CD4-positive, CD25-positive, alpha-beta regulatory T cell (primary cell): ENCODE measurements around the gene DRP2. TPM values are rescaled to one million over a fixed set of nuclear protein-coding genes. Genes with fewer than 3 reads are reported as not detected.
"Not testable (repeated sequence)": the region's sequence is repeated elsewhere in the genome, so short reads cannot be mapped to it uniquely, and the experiment has no call there.

Experiments
- ATAC-seq, 2 donors: fragments of 150-1000 bp; cut with Tn5 transposase; one replicate each; pipeline ENCODE4 v1.10.0; 2021; ENCODE audit warnings: low read depth in 2 of 2, moderate number of reproducible peaks in 2 of 2, moderate library complexity in 1 of 2
- DNase-seq, 3 donors: peaks; one replicate each; pipeline versions ENCODE4 v3.0.0 to v3.0.0-alpha.2; 2012 to 2022; ENCODE audit warnings: mixed read lengths in 1 of 3
- H3K27ac ChIP-seq: one replicate; pipeline ENCODE4 v1.7.0; 2013; ENCODE audit warnings: mild to moderate bottlenecking, low read length; ENCODE audit not compliant: insufficient read depth, poor library complexity, severe bottlenecking
- H3K27me3 ChIP-seq: one replicate; pipeline ENCODE4 v1.7.0; 2013; ENCODE audit warnings: low read length; ENCODE audit not compliant: control insufficient read depth, insufficient read depth
- H3K36me3 ChIP-seq: one replicate; pipeline ENCODE4 v1.7.0; 2013; ENCODE audit warnings: mild to moderate bottlenecking, low read length, moderate library complexity; ENCODE audit not compliant: control insufficient read depth, insufficient read depth
- H3K4me1 ChIP-seq: 2 replicates; pipeline ENCODE4 v1.7.0; 2013; ENCODE audit warnings: mild to moderate bottlenecking, low read length; ENCODE audit not compliant: insufficient read depth, control insufficient read depth, poor library complexity, severe bottlenecking
- H3K4me3 ChIP-seq: one replicate; pipeline ENCODE4 v1.7.0; 2013; ENCODE audit warnings: low read depth, mild to moderate bottlenecking, low read length, moderate library complexity
- H3K9me3 ChIP-seq, 2 experiments: 1 replicate in 1 of 2; 2 replicates in 1 of 2; pipeline ENCODE4 v1.7.0; 2013; ENCODE audit warnings: low read length in 2 of 2, mild to moderate bottlenecking in 1 of 2, moderate library complexity in 1 of 2; ENCODE audit not compliant: control insufficient read depth in 2 of 2
- H3K27ac Mint-ChIP-seq, 3 donors: one replicate each; pipeline ENCODE4 v1.8.0; 2020 to 2022; ENCODE audit warnings: mild to moderate bottlenecking in 3 of 3, mixed read lengths in 3 of 3, moderate library complexity in 2 of 3
- H3K27me3 Mint-ChIP-seq: one replicate; pipeline ENCODE4 v1.8.0; 2022; ENCODE audit warnings: mild to moderate bottlenecking, mixed read lengths
- H3K36me3 Mint-ChIP-seq: one replicate; pipeline ENCODE4 v1.8.0; 2020; ENCODE audit warnings: mixed read lengths
- H3K4me1 Mint-ChIP-seq, 4 donors: one replicate each; pipeline ENCODE4 v1.8.0; 2020 to 2022; ENCODE audit warnings: mixed read lengths in 4 of 4, mild to moderate bottlenecking in 1 of 4
- H3K4me3 Mint-ChIP-seq, 4 donors: one replicate each; pipeline ENCODE4 v1.8.0; 2020 to 2022; ENCODE audit warnings: mild to moderate bottlenecking in 4 of 4, mixed read lengths in 4 of 4, moderate library complexity in 3 of 4
- H3K9me3 Mint-ChIP-seq, 7 donors: one replicate each; pipeline ENCODE4 v1.8.0; 2020 to 2022; ENCODE audit warnings: mixed read lengths in 7 of 7, mild to moderate bottlenecking in 3 of 7, moderate library complexity in 2 of 7
- polyA plus RNA-seq, 4 donors: library from polyadenylated mRNA; unstranded; fragments of 300-500 nt; fragmentation: Illumina TruSeq; gene quantifications; one replicate each; pipeline ENCODE4 v1.2.3, GENCODE V29; 2021
- total RNA-seq: library from RNA; stranded (reverse); gene quantifications from one replicate; pipeline ENCODE4 v1.2.3, GENCODE V29; 2022

The DRP2 gene
- total RNA-seq (0.47 TPM), polyA plus RNA-seq (under 1 TPM in 3 of 4 donors, not detected in 1; 0.02 to 0.36 (median 0.10) TPM)

- Mint-ChIP-seq H3K27ac (peak within 1 kb of the TSS in 2 of 3 donors; percentile 83 to 88), H3K27me3 (no peaks in the 10 kb centered on the region), H3K9me3 (no peaks in the 10 kb centered on the region), H3K36me3 (no peaks in the 10 kb centered on the region), H3K4me1 (peaks cover 0 to 24% (median 11%) of the 10 kb centered on the region in 4 donors), H3K4me3 (peak within 1 kb of the TSS in 3 of 4 donors; percentile 11 to 93 (median 69))
- Histone ChIP-seq H3K27ac (no peak within 1 kb of the TSS), H3K36me3 (no peaks in the 10 kb centered on the region), H3K4me3 (no peak within 1 kb of the TSS), H3K9me3 (no peaks in the 10 kb centered on the region), H3K27me3 (no peaks in the 10 kb centered on the region), H3K4me1 (no peaks in the 10 kb centered on the region)
- DNase-seq (no peak), ATAC-seq (no peak)
Observed at GRCh38 chrX:101219116-101219863, at the start of gene DRP2. Gene DRP2, plus strand, starts transcription at chrX:101219786. Its CDS starts 11,862 bp downstream, at chrX:101231648.

- no peaks in the 10 kb centered on the region for H3K36me3 Mint-ChIP-seq
- no peaks in the 10 kb centered on the region for H3K4me1 Mint-ChIP-seq
- H3K27me3 ChIP-seq = no peaks in the 10 kb centered on the region
- peaks cover 4% of the 10 kb centered on the region for H3K27me3 Mint-ChIP-seq
- no peaks in the 10 kb centered on the region for H3K36me3 ChIP-seq
- no peaks in the 10 kb centered on the region for H3K4me1 ChIP-seq
- no peak overlapping the region for H3K4me3 Mint-ChIP-seq
- H3K27ac Mint-ChIP-seq = peak overlapping the region in 1 of 3 donors; percentile 49
- H3K9me3 Mint-ChIP-seq = peaks cover 0 to 2% (median 0%) of the 10 kb centered on the region in 7 donors
- DNase-seq (no peak), ATAC-seq (no peak)
- H3K4me3 ChIP-seq = no peak overlapping the region
- H3K27ac ChIP-seq = no peak overlapping the region
- H3K9me3 ChIP-seq = no peaks in the 10 kb centered on the region
Observed at GRCh38 chrX:101171883-101172400, 47.6 kb upstream of the DRP2 start.

GRCh38 chrX:101176439-101176838 is 43.1 kb upstream of the DRP2 start:
- Histone ChIP-seq H3K36me3 (no peaks in the 10 kb centered on the region), H3K4me1 (no peaks in the 10 kb centered on the region), H3K4me3 (no peak overlapping the region), H3K27ac (no peak overlapping the region), H3K9me3 (no peaks in the 10 kb centered on the region), H3K27me3 (no peaks in the 10 kb centered on the region)
- no peaks in the 10 kb centered on the region for H3K4me1 Mint-ChIP-seq
- ATAC-seq (no peak), DNase-seq (no peak)
- H3K27me3 Mint-ChIP-seq = peaks cover 4% of the 10 kb centered on the region
- peaks cover 0 to 1% (median 0%) of the 10 kb centered on the region in 7 donors for H3K9me3 Mint-ChIP-seq
- H3K4me3 Mint-ChIP-seq = no peak overlapping the region
- H3K27ac Mint-ChIP-seq = no peak overlapping the region
- H3K36me3 Mint-ChIP-seq = no peaks in the 10 kb centered on the region

GRCh38 chrX:101184876-101185275 is 34.7 kb upstream of the DRP2 start:
- not testable (repeated sequence) for H3K27ac ChIP-seq, H3K9me3 ChIP-seq, H3K27me3 ChIP-seq, H3K27me3 Mint-ChIP-seq, H3K27ac Mint-ChIP-seq, DNase-seq, H3K4me3 Mint-ChIP-seq, H3K4me1 Mint-ChIP-seq, H3K36me3 Mint-ChIP-seq, ATAC-seq, H3K9me3 Mint-ChIP-seq, H3K4me3 ChIP-seq, H3K4me1 ChIP-seq, H3K36me3 ChIP-seq

GRCh38 chrX:101187961-101188360 is 31.6 kb upstream of the DRP2 start:
- not testable (repeated sequence) for H3K4me3 ChIP-seq, H3K27ac Mint-ChIP-seq, H3K36me3 Mint-ChIP-seq, H3K4me1 Mint-ChIP-seq, H3K9me3 Mint-ChIP-seq, H3K9me3 ChIP-seq, DNase-seq, H3K4me3 Mint-ChIP-seq, ATAC-seq, H3K27me3 Mint-ChIP-seq, H3K27me3 ChIP-seq, H3K36me3 ChIP-seq, H3K4me1 ChIP-seq, H3K27ac ChIP-seq

GRCh38 chrX:101190736-101191135 is 28.9 kb upstream of the DRP2 start:
- H3K9me3 ChIP-seq = no peaks in the 10 kb centered on the region
- no peak for DNase-seq
- no peaks in the 10 kb centered on the region for H3K27me3 ChIP-seq
- H3K27me3 Mint-ChIP-seq = peaks cover 5% of the 10 kb centered on the region
- H3K9me3 Mint-ChIP-seq = peaks cover 0 to 3% (median 0%) of the 10 kb centered on the region in 7 donors
- H3K4me3 Mint-ChIP-seq = no peak overlapping the region
- no peak for ATAC-seq
- peaks cover 0 to 10% (median 4%) of the 10 kb centered on the region in 4 donors for H3K4me1 Mint-ChIP-seq
- no peaks in the 10 kb centered on the region for H3K4me1 ChIP-seq
- no peaks in the 10 kb centered on the region for H3K36me3 ChIP-seq
- H3K4me3 ChIP-seq = no peak overlapping the region
- no peaks in the 10 kb centered on the region for H3K36me3 Mint-ChIP-seq
- no peak overlapping the region for H3K27ac Mint-ChIP-seq
- H3K27ac ChIP-seq = no peak overlapping the region

GRCh38 chrX:101191217-101191750 is 28.3 kb upstream of the DRP2 start:
- no peak overlapping the region for H3K4me3 Mint-ChIP-seq
- no peak overlapping the region for H3K4me3 ChIP-seq
- DNase-seq (no peak), ATAC-seq (no peak)
- peaks cover 0 to 10% (median 4%) of the 10 kb centered on the region in 4 donors for H3K4me1 Mint-ChIP-seq
- H3K27ac Mint-ChIP-seq = no peak overlapping the region
- peaks cover 0 to 3% (median 0%) of the 10 kb centered on the region in 7 donors for H3K9me3 Mint-ChIP-seq
- H3K36me3 ChIP-seq = no peaks in the 10 kb centered on the region
- no peaks in the 10 kb centered on the region for H3K9me3 ChIP-seq
- H3K36me3 Mint-ChIP-seq = no peaks in the 10 kb centered on the region
- H3K27me3 Mint-ChIP-seq = peaks cover 5% of the 10 kb centered on the region
- no peak overlapping the region for H3K27ac ChIP-seq
- no peaks in the 10 kb centered on the region for H3K27me3 ChIP-seq
- H3K4me1 ChIP-seq = no peaks in the 10 kb centered on the region
